C4-2B (cell line): Measurements from ENCODE around the gene DNASE2B.

Experiments used
- H3K27ac ChIP-seq: fragments of 450-650 bp; 2 replicates; pipeline ENCODE4 v1.5.1; 2017
- ZFX ChIP-seq: fragments of 450-650 bp; IDR thresholded peaks from 2 replicates; pipeline ENCODE4 v1.6.1; 2017
- TF ChIP-seq, protein P1 (sequence below): fragments of 450-650 bp; conservative IDR thresholded peaks from 2 replicates; pipeline ENCODE4 v1.5.1; 2017; ENCODE audit warnings: mild to moderate bottlenecking

Gene DNASE2B

GRCh38 chr1:84415396-84415795 is 17.1 kb downstream of the DNASE2B start:
- no peak overlapping the region for H3K27ac ChIP-seq
- TF ChIP-seq ZFX: no peak
- TF ChIP-seq, protein P1, sequence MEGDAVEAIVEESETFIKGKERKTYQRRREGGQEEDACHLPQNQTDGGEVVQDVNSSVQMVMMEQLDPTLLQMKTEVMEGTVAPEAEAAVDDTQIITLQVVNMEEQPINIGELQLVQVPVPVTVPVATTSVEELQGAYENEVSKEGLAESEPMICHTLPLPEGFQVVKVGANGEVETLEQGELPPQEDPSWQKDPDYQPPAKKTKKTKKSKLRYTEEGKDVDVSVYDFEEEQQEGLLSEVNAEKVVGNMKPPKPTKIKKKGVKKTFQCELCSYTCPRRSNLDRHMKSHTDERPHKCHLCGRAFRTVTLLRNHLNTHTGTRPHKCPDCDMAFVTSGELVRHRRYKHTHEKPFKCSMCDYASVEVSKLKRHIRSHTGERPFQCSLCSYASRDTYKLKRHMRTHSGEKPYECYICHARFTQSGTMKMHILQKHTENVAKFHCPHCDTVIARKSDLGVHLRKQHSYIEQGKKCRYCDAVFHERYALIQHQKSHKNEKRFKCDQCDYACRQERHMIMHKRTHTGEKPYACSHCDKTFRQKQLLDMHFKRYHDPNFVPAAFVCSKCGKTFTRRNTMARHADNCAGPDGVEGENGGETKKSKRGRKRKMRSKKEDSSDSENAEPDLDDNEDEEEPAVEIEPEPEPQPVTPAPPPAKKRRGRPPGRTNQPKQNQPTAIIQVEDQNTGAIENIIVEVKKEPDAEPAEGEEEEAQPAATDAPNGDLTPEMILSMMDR: no peak

DNA sequence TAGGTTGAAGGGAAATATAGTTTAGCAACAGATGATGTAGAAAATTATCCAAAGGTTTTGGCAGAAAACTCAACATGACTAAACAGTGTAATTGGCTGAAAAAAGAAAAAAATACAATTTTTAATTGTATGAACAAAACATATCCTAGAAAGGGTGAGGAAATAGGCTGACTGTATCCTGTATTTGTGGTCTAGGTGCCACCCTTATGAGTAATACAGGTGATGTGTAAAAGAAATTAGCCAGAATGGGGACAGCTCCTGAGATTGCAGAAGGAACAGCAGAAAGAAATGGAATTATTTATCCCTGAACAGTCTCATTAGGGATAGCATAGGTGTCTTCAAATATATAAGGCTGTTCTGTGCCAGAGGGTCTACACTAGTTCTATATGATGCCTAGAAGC is 24.6 kb downstream of the DNASE2B start:
- H3K27ac ChIP-seq: no peak overlapping the region
- TF ChIP-seq ZFX: no peak
- TF ChIP-seq, protein P1: no peak

DNA sequence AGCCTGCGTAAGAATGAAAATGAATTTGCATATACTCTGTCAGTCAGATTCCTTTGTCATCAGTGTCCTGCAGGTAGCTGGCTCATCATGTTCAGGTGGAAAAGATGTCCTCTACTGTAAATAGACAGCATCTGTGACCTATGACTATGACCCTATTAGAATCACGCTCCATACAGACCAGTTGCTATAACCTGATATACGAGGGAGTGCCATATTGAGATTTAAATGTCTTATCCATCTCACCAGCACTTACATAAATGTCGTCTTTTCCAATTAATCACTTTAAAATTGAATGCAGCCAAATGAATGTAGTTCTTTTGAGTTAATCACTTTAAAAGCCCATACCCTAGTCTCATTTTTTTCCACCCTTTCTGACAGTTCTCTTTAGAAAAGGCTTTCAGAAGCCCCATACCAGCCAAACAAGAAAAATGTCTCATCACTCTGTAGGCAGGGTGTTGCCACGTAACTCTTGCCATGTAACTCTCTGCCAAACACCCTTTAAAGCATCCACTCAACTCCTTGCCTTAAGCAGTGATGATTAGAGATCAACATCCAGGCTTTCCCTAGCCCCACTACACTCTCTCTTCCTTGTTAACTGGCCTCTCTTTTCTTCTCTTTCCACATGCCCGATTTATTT is 26.3 kb downstream of the DNASE2B start:
- peak overlapping the region; percentile 28; the same call in 1 of the 2 replicates for H3K27ac ChIP-seq
- TF ChIP-seq, protein P1: no peak
- no peak for TF ChIP-seq ZFX

DNA sequence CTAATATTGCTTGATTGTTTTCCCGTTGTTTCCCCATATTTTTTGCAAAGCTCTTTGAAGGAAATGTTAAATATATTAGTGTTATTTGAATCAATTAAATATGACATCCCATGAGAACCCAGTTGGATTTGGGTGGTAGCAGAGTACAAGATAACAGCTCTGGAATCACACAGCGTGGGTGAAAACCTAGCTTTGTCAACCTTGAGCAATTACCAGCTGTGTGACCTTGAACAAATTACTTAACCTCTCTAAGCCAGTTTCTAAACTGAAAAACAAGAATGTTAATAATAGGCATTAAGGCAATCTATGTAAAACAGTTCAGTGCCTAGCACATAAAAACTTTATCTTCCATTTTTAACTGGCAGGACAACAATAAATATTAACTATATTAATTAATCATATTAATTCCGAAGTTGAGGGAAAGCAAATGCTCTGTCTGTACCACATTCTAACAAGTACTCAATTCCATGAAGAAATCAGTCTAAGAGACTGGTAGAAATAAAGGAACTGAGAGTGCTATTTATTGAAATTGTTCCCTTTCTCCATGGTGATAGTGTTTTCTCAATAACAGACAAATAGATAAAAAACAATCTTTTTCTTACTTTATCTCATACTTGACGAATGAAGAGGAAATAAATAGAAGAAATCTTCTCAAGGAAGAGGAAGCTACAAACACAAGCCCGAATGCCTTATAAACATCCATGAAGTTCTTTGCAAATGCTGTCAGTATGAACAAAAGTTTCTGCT is 27.0 kb downstream of the DNASE2B start:
- TF ChIP-seq ZFX: no peak
- TF ChIP-seq, protein P1: no peak
- peak overlapping the region; percentile 28; the same call in 1 of the 2 replicates for H3K27ac ChIP-seq

- no peak for TF ChIP-seq ZFX
- TF ChIP-seq, protein P1: no peak
- peak overlapping the region; percentile 90 for H3K27ac ChIP-seq
Observed at GRCh38 chr1:84426376-84426775, 28.1 kb downstream of the DNASE2B start.

DNA sequence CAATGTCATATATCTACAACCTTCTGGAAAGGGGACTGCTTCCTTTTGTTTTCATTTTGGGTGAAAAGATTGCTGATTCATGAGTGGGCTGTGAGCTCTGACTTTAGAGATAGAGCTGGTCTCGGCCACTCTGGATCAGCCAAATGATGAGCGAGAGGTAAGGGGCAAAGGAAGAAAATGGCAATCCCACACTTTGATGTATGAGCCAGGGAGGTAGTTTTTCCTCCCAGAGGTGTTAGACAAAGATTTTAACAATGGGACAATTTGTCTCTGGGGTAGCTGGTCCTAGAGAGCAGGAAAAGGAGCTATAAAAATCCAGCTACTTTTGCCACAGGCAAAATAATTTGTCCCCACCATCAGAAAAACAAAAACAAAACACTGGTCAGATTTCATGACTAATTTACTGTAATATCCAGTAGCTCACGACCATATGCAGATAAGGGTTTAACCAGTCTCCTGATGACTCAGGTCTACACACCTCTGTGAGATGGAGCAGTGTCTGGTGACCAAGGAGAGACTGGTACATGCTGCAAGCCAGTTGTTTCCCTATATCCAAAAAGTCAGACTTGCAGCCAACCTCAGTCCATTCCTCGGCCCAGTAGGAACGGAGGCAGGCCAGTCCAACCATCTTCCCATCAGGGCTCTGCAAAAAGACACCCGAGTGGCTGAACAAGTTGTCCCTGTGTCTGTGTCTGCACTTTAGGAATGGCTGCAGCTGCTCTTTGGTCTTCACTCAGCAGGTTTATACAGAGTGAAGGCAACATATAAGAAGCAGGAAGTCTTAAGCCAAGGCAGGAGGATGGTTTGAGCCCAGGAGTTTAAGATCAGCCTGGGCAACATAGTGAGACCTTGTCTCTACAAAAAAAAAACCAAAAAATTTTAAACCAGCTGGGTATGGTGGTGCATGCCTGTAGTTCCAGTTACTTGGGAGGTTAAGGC is 29.2 kb downstream of the DNASE2B start:
- peak overlapping the region; percentile 90 for H3K27ac ChIP-seq
- TF ChIP-seq, protein P1: no peak
- TF ChIP-seq ZFX: no peak
